NCI-H2171 (cell line): ENCODE results near the gene CRYL1.
"Not testable (repeated sequence)": the region's sequence is repeated elsewhere in the genome, so short reads cannot be mapped to it uniquely, and the experiment has no call there.

Source experiments
- DNase-seq: peaks from one replicate; lab custom pipeline; 2025; lab: John Stamatoyannopoulos, UW

Gene CRYL1

DNA sequence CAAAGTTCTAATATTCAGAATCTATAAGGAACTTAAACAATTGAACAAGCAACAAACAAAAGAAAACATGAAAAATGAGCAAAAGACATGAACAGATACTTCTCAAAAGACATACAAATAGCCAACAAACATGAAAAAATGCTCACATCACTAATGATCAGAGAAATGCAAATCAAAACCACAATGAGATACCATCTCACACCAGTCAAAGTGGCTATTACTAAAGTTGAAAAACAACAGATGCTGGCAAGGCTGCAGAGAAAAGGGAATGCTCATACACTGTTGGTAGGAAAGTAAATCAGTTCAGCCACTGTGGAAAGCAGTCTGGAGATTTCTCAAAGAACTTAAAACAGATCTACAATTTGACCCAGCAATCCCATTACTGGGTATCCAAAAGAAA, 74.3 kb downstream of the CRYL1 start:
- no peak for DNase-seq

DNA sequence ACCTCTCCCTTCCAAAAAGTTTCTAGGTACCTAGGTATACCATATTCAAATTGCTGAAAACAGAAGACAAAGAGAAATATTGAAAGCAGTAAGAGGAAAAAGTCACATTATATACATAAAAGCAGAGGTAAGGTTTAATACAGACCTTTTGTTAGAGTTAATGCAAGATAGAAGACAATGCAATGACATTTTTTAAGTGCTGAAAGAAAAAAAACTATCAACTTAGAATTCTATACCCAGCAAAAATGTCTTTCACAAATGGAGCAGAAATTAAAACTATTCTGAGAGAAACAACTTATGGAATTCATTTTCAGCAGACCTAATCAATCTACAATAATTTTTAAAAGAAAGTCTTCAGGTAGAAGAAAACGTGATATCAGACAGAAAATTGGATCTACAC, 77.2 kb downstream of the CRYL1 start:
- no peak for DNase-seq

DNA sequence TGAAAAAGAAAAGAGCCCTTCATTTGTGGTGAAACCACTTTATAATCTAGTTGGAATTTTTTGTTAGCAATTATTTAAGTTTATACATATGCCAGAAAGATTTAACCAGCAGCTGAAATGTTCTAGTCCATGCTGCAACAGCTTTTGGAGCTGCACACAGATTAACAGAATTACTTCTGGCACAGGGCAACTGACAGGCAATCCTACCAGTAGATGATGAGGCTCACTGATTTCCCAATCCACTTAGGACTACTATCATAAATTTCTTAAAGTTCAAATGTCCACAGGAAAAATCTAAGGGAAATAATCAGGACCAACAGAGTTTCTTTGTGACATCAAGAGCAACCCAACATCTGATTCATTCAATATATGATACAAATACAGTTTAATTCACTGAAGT, 78.8 kb downstream of the CRYL1 start:
- no peak for DNase-seq

DNA sequence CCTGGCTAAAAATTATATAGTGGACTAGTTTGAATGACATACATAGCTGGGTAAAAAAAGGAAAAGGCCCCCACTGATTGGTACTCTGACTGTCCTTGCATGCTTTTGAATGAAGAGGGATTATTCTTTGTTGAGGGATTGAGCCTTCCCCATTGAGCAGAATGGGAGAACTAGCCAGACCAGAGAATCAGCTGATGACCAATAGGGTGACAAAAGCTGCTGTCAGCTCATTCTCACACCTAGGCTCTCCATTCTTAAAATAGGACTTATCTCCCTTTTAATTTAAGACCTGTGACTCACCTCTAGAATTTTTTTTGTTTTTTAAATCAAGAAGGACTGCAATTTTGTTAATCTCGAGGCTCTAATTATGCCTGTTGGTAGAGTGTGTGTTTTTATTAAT, 79.3 kb downstream of the CRYL1 start:
- no peak for DNase-seq

DNA sequence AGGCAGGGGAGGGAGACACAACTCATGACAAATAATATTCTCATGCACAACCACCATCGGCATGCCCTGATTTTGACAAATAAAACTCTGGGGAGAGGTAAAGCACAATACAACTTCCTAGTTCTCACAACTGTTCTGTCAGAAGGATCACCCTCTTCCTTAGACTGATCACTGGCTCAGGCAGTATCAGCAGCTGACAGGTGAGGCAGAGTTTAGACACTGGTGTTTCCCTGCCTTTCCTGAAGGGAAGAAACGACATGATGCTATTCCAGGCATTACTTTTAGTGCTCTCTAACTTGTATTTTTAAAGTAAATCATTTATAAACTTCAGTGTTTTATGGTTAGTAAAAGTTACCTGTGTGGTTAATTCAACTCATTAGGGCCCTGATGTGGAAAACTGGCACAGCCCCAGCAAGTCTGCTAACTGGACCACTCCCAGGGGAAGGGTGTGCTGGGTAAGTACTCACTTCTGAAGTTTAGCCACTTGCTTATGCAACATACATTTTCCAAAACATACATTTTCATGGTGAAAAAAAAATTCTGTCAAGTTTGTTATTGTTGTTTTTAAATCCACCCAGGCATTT, 82.8 kb downstream of the CRYL1 start:
- DNase-seq, result no peak

DNA sequence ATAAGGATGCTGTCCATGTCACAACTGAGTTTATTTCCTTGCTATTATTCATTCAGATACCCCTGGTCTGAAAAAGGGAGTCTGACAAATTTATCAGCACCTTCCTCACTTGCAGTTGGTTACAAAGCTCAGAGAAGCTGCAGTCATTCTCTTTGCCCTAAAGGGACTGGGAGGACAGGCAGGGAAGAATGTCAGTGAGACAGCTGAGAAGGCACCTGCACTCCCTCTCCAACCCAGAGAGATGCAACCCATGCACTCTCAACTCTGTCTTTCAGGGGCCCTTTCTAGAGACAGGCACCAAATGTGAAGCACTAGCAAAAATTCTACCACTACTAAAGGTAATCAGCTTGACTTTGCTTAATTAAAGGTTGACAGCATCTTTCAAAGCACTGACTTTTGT, 83.3 kb downstream of the CRYL1 start:
- DNase-seq, result no peak

DNA sequence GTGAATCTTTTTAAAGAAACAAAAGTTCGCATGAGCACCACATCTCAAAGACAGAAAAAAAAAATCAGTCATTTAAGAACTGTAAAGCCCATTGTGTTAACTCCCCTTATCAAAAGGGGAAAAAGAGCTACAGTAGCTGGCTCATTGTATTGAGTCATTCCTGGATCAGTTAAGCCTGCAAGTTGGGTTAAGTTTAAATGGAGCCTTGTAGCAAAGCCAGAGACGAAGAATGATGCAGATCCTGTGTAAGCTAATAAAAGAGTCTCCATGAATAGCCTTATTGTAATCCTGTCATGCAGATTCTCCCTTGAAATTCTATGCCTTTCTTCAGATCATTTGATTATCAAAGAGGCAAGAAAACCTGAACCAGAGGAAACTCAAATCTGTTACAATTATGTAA, 83.8 kb downstream of the CRYL1 start:
- no peak for DNase-seq

DNA sequence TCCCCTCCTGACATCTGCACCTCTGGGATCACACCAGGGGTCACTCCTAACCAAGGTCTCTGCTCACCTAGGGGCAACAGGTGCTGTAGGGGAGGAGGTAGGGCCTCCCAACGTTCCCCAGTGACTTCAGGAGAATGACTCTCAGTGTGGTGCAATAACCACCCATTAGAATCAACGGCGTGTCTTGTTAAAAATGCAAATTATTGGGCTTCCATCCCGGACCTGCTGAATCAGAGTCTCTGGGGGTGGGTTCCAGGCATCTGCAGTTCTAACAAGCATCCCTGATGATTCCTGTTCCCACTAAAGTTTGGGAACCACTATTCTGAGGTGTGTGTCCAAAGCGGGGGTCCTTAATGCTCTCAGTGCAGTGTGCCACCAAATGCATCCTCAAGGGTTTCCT, 84.6 kb downstream of the CRYL1 start:
- no peak for DNase-seq

DNA sequence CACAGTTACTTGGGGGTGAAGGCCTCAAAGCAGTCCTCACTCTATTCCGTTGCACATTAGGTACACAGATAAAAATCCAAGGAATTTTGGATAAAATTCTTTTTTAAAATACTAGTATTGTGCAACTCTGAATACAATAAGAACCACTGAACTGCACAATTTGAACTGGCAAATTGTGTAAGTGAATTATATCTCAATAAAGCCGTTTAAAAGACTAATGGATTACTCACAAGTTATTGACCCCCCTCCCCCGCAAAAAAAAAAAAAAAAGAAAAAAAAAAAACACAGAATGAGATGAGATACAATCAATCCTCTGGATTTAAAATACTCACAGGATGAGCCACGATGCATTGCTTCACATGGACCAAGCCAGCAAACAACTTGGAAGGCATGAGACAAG, 86.4 kb downstream of the CRYL1 start:
- no peak for DNase-seq

DNA sequence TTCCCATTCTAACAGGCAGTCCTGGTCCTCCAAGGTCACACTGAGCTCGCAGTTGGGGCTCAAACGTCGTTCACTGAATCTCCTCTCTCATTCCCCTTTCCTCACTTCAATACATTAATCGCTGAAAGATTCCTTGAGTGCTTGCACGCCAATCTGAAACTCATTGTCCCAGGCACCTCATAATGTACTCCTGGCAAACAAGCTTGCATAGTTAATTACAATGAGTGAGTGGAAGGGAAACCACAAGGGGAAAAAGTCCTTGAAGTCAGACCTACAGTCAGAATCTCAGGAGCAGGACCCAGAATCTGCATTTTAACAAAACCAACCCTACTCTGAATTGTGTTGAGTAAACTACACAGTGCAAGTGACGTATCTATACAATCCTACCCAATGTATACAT, 86.9 kb downstream of the CRYL1 start:
- no peak for DNase-seq

DNA sequence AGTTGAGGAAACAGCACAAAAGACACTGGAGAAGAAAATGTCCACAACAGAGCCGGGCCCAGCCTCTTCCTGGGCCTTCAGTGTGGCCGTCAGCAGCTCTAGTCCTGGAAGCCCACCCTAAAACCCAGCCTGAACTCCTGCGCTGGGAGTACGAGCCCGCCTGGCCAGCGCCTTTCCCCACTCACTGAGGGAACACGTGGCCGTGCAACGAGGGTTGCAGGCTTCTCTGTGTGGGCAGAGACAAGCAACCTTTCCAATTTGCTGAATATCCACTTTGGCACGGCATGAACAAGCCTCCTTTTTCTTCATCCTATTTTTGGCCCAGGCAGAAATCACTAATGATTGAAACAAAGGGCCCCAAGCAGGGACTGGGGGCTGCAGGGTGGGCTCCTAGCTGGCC, 89.2 kb downstream of the CRYL1 start:
- no peak for DNase-seq

DNA sequence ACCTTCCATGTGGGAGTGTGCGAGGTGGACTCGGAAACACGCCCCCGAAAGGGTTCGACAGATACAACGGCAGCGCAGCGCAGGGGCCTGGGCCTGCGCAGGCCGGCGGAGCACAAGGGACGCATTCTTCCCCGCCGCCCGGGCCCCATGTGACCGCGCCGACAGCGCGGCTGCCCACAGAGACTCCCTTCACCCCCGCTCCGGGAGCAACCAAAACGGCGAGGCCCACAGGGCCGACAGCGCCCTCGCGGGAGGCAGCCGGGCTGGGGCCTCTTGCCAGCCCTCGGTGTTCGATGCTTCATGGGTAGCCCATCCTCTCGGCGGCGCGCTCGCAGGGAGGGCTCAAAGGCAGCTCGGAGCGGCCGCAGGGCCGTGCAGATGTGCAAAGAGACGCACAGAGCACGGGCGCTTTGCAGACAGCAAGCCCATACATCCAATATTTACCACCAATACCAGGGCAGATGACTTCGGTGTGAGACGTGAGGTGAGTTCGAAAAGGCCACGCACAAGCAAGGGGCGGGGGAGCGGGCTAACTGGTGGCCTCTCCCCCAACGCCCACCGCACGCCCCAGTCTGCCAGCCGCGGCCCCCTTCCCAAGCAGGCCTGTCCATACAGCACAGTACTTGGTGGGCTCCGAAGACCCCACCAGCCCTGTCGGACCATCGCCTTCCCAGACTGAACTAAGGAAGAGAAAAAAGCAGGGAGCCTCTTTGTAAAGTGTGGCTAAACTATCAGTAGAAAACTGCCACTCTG, 89.9 kb downstream of the CRYL1 start:
- no peak for DNase-seq

DNA sequence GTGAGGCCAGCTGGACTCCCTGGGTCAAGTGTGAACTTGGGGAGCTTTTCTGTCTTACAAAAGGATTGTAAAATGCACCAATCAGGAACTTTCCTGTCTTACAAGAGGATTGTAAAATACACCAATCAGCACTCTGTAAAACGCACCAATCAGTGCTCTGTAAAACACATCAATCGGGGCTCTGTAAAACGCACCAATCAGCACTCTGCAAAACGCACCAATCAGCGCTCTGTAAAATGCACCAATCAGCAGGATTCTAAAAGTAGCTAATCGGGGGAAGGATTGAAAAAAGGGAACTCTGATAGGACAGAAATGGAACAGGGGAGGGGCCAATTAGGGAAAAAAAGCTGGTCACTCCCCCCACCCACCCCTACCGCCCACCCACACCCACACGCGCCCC, 91.4 kb downstream of the CRYL1 start:
- DNase-seq, result not testable (repeated sequence)

DNA sequence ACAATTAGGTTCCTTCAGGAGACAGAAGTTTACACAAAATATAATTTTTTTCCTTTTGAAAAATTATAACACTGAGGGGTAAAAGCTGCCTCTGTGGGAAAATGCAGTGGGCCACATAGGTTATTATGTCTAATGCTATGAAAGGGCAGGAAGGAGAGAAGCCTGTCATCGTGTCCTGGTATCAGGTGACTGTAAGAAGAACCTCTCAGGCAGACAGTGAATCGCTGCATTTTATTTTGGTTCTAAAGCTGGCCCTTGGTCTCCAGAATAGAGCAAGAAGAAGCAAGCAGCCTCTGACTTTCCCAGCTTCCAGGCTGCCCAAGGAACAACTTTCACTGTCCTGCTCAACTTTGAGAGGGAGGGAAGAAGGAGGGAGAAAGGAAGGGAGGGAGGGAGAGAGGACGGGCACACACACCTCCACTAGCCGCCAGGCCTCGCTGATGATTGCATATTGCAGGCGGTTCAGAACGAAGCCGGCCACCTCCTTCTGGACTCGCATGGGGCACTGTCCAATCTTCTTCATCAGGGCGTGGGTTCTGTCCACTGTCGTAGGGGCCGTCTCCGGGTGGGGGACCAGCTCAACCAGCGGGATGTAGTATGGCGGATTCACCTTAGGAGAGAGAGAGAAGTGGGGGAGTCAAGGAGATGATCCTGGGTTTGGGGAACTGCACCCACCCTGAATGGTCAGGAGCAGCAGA, 93.8 kb downstream of the CRYL1 start:
- DNase-seq, result no peak

DNA sequence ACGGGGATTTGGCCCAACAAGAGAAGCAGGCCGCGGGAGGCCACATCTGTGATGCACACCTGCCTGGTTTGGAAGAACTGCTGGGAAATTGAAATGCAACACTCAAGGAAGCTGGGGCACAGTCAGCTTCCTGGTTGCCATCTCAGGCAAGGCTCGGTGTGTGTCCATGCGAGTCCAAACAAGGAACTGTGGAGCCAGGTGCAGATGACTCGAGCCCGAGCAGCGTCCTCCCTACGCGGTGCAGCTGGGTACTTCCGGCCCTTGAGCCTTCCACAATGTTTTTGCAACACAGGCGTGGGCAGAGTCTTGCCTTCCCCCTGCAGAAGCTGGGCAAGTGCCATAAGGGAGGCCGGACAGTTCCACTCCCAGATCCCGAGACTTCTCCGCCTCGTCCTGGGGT, 94.6 kb downstream of the CRYL1 start:
- DNase-seq, result no peak

DNA sequence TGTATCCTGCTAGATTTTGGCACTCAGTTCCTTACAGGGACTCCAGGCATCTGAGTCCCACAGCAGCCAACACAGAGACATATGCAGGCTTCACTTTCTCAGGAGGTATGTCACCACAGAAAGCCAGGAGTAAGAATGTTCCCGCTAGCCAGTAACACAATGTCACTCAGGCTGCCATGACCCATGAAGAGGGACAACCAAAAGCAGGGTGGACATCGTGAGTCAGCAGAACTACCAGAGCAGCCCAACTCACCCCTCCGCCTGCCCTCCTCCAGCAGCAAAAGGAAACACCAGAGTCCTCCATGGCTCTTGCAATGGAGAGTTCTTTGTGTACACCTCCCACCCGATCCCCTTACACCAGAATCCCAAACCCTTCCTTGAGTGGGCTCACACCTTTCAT, 95.4 kb downstream of the CRYL1 start:
- no peak for DNase-seq

DNA sequence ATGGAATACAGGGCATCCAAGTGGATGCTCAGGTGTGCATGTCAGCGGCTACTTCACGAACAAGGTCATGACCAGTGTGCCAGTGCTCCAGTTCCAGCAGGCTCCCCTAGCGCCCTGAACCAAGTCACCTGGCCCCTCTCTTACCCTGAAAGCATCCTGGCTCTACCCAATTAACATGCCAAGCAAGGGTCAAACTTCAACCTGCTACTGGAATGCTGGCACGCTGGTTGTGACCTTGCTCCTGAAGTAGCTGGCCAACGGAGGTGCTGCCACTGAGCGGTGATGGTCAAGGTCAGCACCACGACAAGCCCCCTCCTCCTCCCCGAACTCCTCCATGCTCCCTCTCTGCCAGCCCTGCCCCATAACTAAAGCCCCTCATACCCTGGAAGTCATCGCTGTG, 96.0 kb downstream of the CRYL1 start:
- no peak for DNase-seq

DNA sequence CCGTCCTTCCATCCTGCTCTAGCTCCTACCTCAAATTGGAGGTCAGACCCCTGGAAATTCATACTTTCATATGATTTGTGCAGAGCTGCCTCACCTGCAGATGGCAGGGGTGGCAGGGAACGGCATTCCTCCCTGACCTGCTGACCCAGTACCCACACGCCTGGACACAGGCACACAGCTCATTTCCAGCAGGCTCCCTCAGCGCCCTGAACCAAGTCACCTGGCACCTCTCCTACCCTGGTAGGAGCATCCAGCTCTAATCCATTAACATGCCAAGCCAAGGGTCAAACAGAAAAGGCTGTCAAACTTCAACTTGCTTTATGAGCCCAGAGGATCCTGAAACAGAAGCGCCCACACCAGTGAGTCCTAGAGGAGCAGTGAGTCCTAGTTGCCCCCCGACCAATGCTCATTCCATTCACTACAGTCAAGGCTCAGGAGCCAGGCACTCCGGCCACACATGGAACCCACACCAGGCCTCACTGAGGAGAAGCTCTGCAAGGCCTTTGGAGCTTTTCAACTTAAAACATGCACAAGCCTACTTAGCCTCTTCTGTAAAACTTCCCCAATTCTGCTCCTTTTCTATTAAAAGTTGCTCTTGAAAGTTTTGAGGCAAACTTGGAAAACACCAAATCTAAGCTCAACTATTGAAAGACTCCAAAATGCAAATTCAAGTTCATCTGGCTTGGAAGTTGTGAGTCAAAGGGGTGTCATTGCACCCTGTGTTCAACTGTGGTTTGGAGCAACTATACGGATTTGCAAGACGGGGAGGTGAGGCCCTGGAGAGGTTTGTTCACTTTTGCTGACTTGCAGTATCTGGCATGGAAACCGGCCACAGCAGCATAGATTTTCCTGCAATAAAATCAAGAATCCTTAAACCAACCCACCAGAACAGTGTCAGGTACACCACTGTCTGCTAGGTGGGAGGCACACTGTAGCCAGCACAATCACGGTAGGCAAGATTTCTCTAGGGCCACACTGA, 96.7 kb downstream of the CRYL1 start:
- no peak for DNase-seq

DNA sequence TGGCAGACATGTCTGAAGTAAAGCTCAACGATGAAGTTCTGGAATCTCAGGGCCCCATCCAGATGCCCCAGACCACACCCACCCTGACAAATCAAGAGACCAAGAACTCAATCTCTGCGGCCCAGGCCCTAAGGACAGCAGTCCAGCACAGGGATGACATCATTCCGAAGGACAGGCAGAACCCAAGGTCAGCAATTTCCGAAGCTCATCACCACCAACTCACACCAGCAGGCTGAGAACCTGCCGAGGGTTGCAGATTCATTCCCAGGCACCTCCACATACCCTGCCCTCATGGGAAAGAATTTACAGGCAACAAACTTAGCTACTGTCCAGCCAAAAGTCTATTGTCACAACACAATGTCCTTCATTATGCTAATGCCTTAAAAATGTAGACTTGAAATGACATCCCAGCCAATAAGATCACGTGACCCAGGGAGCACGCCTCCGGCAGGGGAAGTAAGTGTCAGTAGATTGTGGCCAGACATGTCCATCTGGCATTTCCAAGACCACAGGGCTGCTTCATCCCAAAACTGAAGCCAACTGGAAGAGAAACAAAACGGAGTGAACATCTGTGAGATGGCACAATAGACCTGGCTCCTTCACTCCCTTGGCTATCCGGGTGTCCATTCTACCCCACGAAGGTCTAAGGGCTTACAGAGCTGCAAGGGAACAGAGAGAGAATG, 98.8 kb downstream of the CRYL1 start:
- DNase-seq, result no peak

DNA sequence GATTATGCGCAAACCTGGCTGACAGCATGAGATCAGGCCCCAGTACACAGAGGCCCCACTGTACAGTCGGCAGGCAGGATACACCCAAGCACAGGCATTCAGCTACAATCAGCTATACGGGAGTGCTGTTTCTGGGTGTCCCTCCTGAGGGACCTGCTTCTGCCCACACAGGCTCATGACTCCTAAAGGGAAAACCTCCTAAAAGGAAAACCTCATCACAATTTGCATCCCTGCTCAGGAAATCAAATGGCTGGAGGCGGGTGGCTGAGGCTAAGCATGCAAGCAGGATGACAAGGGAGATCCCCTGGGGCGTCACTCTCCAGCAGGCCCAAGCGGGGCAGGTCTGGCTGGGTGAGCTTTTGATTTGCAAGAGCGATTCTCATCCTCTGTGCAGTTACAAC, 99.8 kb downstream of the CRYL1 start:
- no peak for DNase-seq

DNA sequence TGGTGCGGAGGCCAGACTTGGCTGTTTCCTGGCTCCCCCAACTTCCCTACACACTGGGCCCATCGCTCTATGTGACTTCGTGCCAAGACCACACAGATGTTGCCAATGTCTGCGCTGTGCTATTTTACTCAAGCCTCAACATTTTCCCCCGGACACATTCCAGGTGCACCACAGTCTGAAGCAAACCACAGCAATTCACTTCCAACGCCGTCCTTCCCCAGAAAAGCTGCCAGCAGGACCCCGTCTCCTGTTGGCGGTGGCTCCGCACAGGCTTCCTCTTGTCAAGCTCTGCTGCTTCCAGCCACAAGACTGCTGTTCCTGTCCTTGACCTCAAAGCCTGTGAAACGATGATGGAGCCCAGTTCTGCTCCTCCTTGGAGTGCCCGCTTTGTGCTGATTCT, 100.7 kb downstream of the CRYL1 start:
- no peak for DNase-seq

DNA sequence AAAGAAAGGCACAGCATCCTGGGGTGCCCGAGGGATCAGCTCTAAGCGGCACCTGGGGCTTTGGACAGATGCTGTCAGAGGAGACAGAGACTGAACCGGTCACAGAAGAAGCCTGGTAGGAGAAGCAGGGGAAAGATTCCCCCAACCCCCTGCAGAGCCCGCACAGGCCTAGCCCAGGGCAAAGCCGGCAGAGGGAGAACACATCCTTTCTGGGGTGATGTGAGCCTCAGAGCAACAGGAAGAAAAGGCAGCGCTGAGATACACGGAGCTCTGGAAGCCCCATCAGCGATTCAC, 101.2 kb downstream of the CRYL1 start:
- DNase-seq, result no peak
